GM18502 (cell line): ENCODE results near the gene USP17L29.
"Not testable (repeated sequence)": the region's sequence is repeated elsewhere in the genome, so short reads cannot be mapped to it uniquely, and the experiment has no call there.

Source experiments
- ATAC-seq: cut with Tn5 transposase; IDR thresholded peaks from one replicate; pipeline ENCODE4 v1.9.1; 2021; ENCODE audit warnings: mild to moderate bottlenecking; ENCODE audit not compliant: unreplicated experiment, poor library complexity

USP17L29 gene, protein sequence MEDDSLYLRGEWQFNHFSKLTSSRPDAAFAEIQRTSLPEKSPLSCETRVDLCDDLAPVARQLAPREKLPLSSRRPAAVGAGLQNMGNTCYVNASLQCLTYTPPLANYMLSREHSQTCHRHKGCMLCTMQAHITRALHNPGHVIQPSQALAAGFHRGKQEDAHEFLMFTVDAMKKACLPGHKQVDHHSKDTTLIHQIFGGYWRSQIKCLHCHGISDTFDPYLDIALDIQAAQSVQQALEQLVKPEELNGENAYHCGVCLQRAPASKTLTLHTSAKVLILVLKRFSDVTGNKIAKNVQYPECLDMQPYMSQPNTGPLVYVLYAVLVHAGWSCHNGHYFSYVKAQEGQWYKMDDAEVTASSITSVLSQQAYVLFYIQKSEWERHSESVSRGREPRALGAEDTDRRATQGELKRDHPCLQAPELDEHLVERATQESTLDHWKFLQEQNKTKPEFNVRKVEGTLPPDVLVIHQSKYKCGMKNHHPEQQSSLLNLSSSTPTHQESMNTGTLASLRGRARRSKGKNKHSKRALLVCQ

DNA sequence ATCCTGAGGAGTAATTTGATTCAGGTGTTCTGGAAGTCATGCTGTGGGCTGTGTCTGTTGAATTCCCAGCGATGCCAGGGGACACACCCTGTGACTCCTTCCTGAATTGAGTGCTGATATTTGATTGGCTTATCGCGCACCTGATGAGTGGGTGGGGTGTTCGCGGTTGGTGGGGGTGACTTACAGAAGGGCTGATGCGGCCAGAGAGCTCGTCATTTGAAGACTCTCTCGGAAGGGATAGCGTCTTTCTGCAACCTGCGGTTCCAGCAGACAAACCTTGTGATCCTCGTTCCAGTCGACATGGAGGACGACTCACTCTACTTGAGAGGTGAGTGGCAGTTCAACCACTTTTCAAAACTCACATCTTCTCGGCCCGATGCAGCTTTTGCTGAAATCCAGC lies at the start of gene USP17L29:
Gene USP17L29, plus strand, starts transcription at position 301 of the 400 bp plus-strand sequence. Its CDS starts 0 bp downstream, at position 301.
- ATAC-seq = not testable (repeated sequence)

DNA sequence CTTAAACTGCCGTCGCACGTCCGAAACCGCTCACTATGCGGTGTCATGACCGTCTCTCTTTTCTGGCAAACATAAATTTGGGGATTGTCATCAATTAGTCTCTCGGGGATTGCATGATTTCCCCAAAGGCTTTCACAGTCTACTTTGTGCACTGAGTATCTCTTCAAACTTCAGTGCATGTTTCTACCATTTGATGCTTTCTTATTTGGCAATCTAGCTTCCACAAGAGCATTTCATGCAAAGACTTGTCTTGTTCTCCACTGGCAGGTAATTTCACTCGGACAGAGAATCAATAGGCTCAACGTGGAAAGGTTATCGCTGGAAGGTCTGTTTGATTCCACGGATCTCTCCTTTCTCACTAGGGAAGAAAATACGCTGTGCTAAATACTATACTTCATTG lies 29.2 kb upstream of the USP17L29 start:
- not testable (repeated sequence) for ATAC-seq

DNA sequence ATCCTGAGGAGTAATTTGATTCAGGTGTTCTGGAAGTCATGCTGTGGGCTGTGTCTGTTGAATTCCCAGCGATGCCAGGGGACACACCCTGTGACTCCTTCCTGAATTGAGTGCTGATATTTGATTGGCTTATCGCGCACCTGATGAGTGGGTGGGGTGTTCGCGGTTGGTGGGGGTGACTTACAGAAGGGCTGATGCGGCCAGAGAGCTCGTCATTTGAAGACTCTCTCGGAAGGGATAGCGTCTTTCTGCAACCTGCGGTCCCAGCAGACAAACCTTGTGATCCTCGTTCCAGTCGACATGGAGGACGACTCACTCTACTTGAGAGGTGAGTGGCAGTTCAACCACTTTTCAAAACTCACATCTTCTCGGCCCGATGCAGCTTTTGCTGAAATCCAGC lies 28.6 kb upstream of the USP17L29 start, which contains the start of gene USP17L24:
Gene USP17L24, plus strand, starts transcription at position 301 of the 400 bp plus-strand sequence. Its CDS starts 0 bp downstream, at position 301.
- ATAC-seq = not testable (repeated sequence)

DNA sequence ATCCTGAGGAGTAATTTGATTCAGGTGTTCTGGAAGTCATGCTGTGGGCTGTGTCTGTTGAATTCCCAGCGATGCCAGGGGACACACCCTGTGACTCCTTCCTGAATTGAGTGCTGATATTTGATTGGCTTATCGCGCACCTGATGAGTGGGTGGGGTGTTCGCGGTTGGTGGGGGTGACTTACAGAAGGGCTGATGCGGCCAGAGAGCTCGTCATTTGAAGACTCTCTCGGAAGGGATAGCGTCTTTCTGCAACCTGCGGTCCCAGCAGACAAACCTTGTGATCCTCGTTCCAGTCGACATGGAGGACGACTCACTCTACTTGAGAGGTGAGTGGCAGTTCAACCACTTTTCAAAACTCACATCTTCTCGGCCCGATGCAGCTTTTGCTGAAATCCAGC lies 23.8 kb upstream of the USP17L29 start, which contains the start of gene USP17L25:
Gene USP17L25, plus strand, starts transcription at position 301 of the 400 bp plus-strand sequence. Its CDS starts 0 bp downstream, at position 301.
- not testable (repeated sequence) for ATAC-seq

GRCh38 chr4:9334358-9334757 lies 19.1 kb upstream of the USP17L29 start, which contains the start of gene USP17L26:
TSS of gene USP17L26 (plus strand) at chr4:9334658. CDS start at chr4:9334658, 0 bp downstream.
- not testable (repeated sequence) for ATAC-seq

- ATAC-seq = not testable (repeated sequence)
Measured at GRCh38 chr4:9339103-9339502, 14.3 kb upstream of the USP17L29 start, which contains the start of gene USP17L5. TSS of gene USP17L5 (plus strand) at chr4:9339403. CDS start at chr4:9339403, 0 bp downstream.

GRCh38 chr4:9343848-9344247 lies 9.6 kb upstream of the USP17L29 start, which contains the start of gene USP17L27:
TSS of gene USP17L27 (plus strand) at chr4:9344148. CDS start at chr4:9344148, 0 bp downstream.
- not testable (repeated sequence) for ATAC-seq

- ATAC-seq = not testable (repeated sequence)
Measured at GRCh38 chr4:9348593-9348992, 4.8 kb upstream of the USP17L29 start, which contains the start of gene USP17L28. TSS of gene USP17L28 (plus strand) at chr4:9348893. CDS start at chr4:9348893, 0 bp downstream.

DNA sequence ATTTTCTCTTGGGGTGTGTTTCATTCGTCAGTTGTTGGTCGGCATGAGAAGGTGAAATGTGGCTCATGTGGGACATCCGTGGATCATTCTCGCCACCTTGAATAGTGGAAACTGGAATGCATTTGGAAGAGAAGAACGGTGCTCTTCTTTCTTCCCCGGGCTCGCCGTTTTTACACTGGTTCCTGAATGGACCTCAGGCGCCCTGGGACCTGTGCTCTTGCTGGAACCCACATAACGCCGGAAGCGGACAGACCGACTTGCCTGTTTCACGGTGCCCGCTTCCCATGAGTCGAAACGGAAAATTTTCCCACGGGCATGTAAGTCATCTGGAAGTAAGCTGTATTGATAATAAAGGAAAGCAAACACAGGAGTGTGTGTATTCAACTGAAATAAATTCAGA lies 2.6 kb upstream of the USP17L29 start:
- not testable (repeated sequence) for ATAC-seq

GRCh38 chr4:9362829-9363228 lies 9.4 kb downstream of the USP17L29 start, which contains the start of gene USP17L30:
TSS of gene USP17L30 (plus strand) at chr4:9363129. CDS start at chr4:9363129, 0 bp downstream.
- not testable (repeated sequence) for ATAC-seq

GRCh38 chr4:9379881-9380280 lies 26.4 kb downstream of the USP17L29 start:
- ATAC-seq = not testable (repeated sequence)

- ATAC-seq = not testable (repeated sequence)
Measured at GRCh38 chr4:9381012-9381534, 27.6 kb downstream of the USP17L29 start.

- ATAC-seq = no peak
Measured at GRCh38 chr4:9384126-9384525, 30.7 kb downstream of the USP17L29 start.

GRCh38 chr4:9389001-9389400 lies 35.6 kb downstream of the USP17L29 start:
- not testable (repeated sequence) for ATAC-seq
